Ishikawa (cell line): ENCODE data around the gene MYO18A.

ENCODE experiments used
- CEBPB ChIP-seq: IDR thresholded peaks from 2 replicates; pipeline ENCODE4 v1.6.1; 2012
- CREB1 ChIP-seq: IDR thresholded peaks from 2 replicates; pipeline ENCODE4 v1.6.1; 2012; ENCODE audit warnings: low read depth
- EGR1 ChIP-seq: IDR thresholded peaks from 2 replicates; pipeline ENCODE4 v1.6.1; 2012
- EP300 ChIP-seq: IDR thresholded peaks from 2 replicates; pipeline ENCODE4 v1.6.1; 2012; ENCODE audit warnings: borderline replicate concordance
- FOXM1 ChIP-seq: IDR thresholded peaks from 2 replicates; pipeline ENCODE4 v1.6.1; 2012; ENCODE audit warnings: low read depth, borderline replicate concordance
- MAX ChIP-seq: IDR thresholded peaks from 2 replicates; pipeline ENCODE4 v1.6.1; 2012
- NFIC ChIP-seq: IDR thresholded peaks from 2 replicates; pipeline ENCODE4 v1.6.1; 2012
- RAD21 ChIP-seq: IDR thresholded peaks from 2 replicates; pipeline ENCODE4 v1.6.1; 2012; ENCODE audit warnings: low read depth
- TAF1 ChIP-seq: IDR thresholded peaks from 2 replicates; pipeline ENCODE4 v1.6.1; 2012; ENCODE audit warnings: low read depth, mild to moderate bottlenecking
- TCF12 ChIP-seq: IDR thresholded peaks from 2 replicates; pipeline ENCODE4 v1.6.1; 2012; ENCODE audit warnings: low read depth
- TEAD4 ChIP-seq: IDR thresholded peaks from 2 replicates; pipeline ENCODE4 v1.6.1; 2012
- USF1 ChIP-seq: IDR thresholded peaks from 2 replicates; pipeline ENCODE4 v1.6.1; 2012
- YY1 ChIP-seq: IDR thresholded peaks from 2 replicates; pipeline ENCODE4 v1.6.1; 2012; ENCODE audit warnings: low read depth
- ZBTB7A ChIP-seq: IDR thresholded peaks from 2 replicates; pipeline ENCODE4 v1.6.1; 2012; ENCODE audit warnings: low read depth
- TF ChIP-seq, protein P1 (sequence below): IDR thresholded peaks from 2 replicates; pipeline ENCODE4 v1.6.1; 2012; ENCODE audit warnings: low read depth, mild to moderate bottlenecking

MYO18A gene

GRCh38 chr17:29177871-29178749 lies 2.1 kb downstream of the MYO18A start:
- TF ChIP-seq, protein P1, sequence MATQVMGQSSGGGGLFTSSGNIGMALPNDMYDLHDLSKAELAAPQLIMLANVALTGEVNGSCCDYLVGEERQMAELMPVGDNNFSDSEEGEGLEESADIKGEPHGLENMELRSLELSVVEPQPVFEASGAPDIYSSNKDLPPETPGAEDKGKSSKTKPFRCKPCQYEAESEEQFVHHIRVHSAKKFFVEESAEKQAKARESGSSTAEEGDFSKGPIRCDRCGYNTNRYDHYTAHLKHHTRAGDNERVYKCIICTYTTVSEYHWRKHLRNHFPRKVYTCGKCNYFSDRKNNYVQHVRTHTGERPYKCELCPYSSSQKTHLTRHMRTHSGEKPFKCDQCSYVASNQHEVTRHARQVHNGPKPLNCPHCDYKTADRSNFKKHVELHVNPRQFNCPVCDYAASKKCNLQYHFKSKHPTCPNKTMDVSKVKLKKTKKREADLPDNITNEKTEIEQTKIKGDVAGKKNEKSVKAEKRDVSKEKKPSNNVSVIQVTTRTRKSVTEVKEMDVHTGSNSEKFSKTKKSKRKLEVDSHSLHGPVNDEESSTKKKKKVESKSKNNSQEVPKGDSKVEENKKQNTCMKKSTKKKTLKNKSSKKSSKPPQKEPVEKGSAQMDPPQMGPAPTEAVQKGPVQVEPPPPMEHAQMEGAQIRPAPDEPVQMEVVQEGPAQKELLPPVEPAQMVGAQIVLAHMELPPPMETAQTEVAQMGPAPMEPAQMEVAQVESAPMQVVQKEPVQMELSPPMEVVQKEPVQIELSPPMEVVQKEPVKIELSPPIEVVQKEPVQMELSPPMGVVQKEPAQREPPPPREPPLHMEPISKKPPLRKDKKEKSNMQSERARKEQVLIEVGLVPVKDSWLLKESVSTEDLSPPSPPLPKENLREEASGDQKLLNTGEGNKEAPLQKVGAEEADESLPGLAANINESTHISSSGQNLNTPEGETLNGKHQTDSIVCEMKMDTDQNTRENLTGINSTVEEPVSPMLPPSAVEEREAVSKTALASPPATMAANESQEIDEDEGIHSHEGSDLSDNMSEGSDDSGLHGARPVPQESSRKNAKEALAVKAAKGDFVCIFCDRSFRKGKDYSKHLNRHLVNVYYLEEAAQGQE: no peak
- TF ChIP-seq TAF1 (no peak), RAD21 (no peak), MAX (no peak), ZBTB7A (no peak), FOXM1 (no peak), NFIC (no peak), CREB1 (no peak), TEAD4 (no peak), CEBPB (no peak), USF1 (no peak), YY1 (no peak), EP300 (no peak), TCF12 (no peak)

GRCh38 chr17:29177541-29177870 lies 2.7 kb downstream of the MYO18A start:
- TF ChIP-seq TEAD4: no peak
- no peak for TF ChIP-seq ZBTB7A
- TF ChIP-seq RAD21: no peak
- no peak for TF ChIP-seq FOXM1
- TF ChIP-seq TAF1: no peak
- no peak for TF ChIP-seq EP300
- no peak for TF ChIP-seq CREB1
- no peak for TF ChIP-seq TCF12
- no peak for TF ChIP-seq EGR1
- no peak for TF ChIP-seq CEBPB
- no peak for TF ChIP-seq USF1
- no peak for TF ChIP-seq YY1
- TF ChIP-seq MAX: no peak
- TF ChIP-seq NFIC: no peak
- TF ChIP-seq, protein P1: no peak

- TF ChIP-seq TCF12 (peak; percentile 60; the same call in 1 of the 2 replicates), TEAD4 (peak; percentile 40), RAD21 (no peak), USF1 (peak; percentile 91), YY1 (peak; percentile 41; the same call in 1 of the 2 replicates), MAX (peak; percentile 88), TAF1 (peak; percentile 64; the same call in 1 of the 2 replicates), NFIC (peak; percentile 59; the same call in 1 of the 2 replicates), EP300 (no peak), EGR1 (no peak)
Observed at GRCh38 chr17:29176558-29177351, 3.4 kb downstream of the MYO18A start.

DNA sequence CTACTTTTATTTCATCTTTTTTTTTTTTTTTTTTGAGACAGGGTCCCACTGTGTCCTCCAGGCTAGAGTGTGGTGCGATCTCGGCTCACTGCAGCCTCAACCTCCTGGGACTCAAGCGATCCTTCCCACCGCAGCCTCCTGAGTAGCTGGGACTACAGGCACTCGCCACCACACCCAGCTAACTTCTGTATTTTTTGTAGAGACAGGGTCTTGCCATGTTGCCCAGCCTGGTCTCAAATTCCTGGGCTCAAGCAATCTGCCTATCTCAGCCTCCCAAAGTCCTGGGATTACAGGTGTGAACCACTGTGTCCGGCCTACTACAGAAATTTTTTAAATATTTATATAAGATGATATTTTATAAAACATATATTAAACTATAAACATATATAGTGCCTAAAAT lies 4.8 kb downstream of the MYO18A start:
- no peak for TF ChIP-seq TEAD4
- TF ChIP-seq NFIC: no peak
- no peak for TF ChIP-seq EGR1
- TF ChIP-seq FOXM1: no peak
- no peak for TF ChIP-seq RAD21
- TF ChIP-seq ZBTB7A: no peak
- TF ChIP-seq CEBPB: no peak
- TF ChIP-seq USF1: no peak
- TF ChIP-seq CREB1: no peak
- TF ChIP-seq TCF12: no peak
- no peak for TF ChIP-seq YY1
- TF ChIP-seq, protein P1: no peak
- no peak for TF ChIP-seq MAX
- TF ChIP-seq TAF1: no peak
- no peak for TF ChIP-seq EP300
